Natural killer cell treated with Interleukin-12 subunit alpha and Interleukin-12 subunit beta and Interleukin-15 and Interleukin-18, amount 100 ng/mL, for 72 hours (primary cell): Measurements from ENCODE around the gene SLC19A2. TPM values are rescaled to one million over a fixed set of nuclear protein-coding genes. Genes with fewer than 3 reads are reported as not detected.
A peak's percentile ranks its signal among the peaks of the same experiment; 100 is the strongest.
"Not testable (repeated sequence)": the region's sequence is repeated elsewhere in the genome, so short reads cannot be mapped to it uniquely, and the experiment has no call there.

Experiments used
- ATAC-seq, 2 donors: fragments of 150-1000 bp; cut with Tn5 transposase in 1 of 2; sonication (Bioruptor Pico), chemical (Tn5 transposase) in 1 of 2; 2 replicates each; pipeline ENCODE4 v1.10.0; 2021
- DNase-seq: peaks from one replicate; pipeline ENCODE4 v3.0.0; 2022; ENCODE audit warnings: low spot score
- H3K27ac Mint-ChIP-seq, 2 donors: 1 replicate in 1 of 2; 2 replicates in 1 of 2; pipeline ENCODE4 v1.8.0; 2022; ENCODE audit warnings: mixed read lengths in 2 of 2, mild to moderate bottlenecking in 1 of 2, moderate library complexity in 1 of 2
- H3K27me3 Mint-ChIP-seq, 2 donors: 1 replicate in 1 of 2; 2 replicates in 1 of 2; pipeline ENCODE4 v1.8.0; 2022; ENCODE audit warnings: mixed read lengths in 2 of 2
- H3K36me3 Mint-ChIP-seq: one replicate; pipeline ENCODE4 v1.8.0; 2022; ENCODE audit warnings: mixed read lengths
- H3K4me1 Mint-ChIP-seq, 2 donors: 1 replicate in 1 of 2; 2 replicates in 1 of 2; pipeline ENCODE4 v1.8.0; 2022; ENCODE audit warnings: low read depth in 2 of 2, mixed read lengths in 2 of 2, mild to moderate bottlenecking in 1 of 2
- H3K4me3 Mint-ChIP-seq: one replicate; pipeline ENCODE4 v1.8.0; 2022; ENCODE audit warnings: mixed read lengths
- H3K9me3 Mint-ChIP-seq: 2 replicates; pipeline ENCODE4 v1.8.0; 2022; ENCODE audit warnings: mixed read lengths
- total RNA-seq, 2 donors: library from RNA; stranded (reverse); gene quantifications; one replicate each; pipeline ENCODE4 v1.2.3, GENCODE V29; 2022

Gene SLC19A2
- total RNA-seq, 2 donors from 2014 or later = 6.3 to 8.0 TPM

- DNase-seq (no peak), ATAC-seq (no peak)
- H3K27me3 Mint-ChIP-seq = no peaks in the 10 kb centered on the region
- H3K36me3 Mint-ChIP-seq = no peaks in the 10 kb centered on the region
- no peaks in the 10 kb centered on the region for H3K9me3 Mint-ChIP-seq
- H3K4me3 Mint-ChIP-seq = no peak overlapping the region
- no peak overlapping the region for H3K27ac Mint-ChIP-seq
- H3K4me1 Mint-ChIP-seq = no peaks in the 10 kb centered on the region
These were observed 35.5 kb upstream of the SLC19A2 start for GRCh38 chr1:169521226-169521625.

GRCh38 chr1:169517558-169518186 lies 31.9 kb upstream of the SLC19A2 start:
- H3K27me3 Mint-ChIP-seq = no peaks in the 10 kb centered on the region
- H3K4me3 Mint-ChIP-seq = no peak overlapping the region
- ATAC-seq (no peak), DNase-seq (no peak)
- H3K36me3 Mint-ChIP-seq = no peaks in the 10 kb centered on the region
- no peaks in the 10 kb centered on the region for H3K4me1 Mint-ChIP-seq
- no peaks in the 10 kb centered on the region for H3K9me3 Mint-ChIP-seq
- no peak overlapping the region for H3K27ac Mint-ChIP-seq

- ATAC-seq = no peak
- Mint-ChIP-seq H3K4me3 (no peak overlapping the region), H3K9me3 (no peaks in the 10 kb centered on the region), H3K27ac (no peak overlapping the region), H3K27me3 (no peaks in the 10 kb centered on the region), H3K36me3 (no peaks in the 10 kb centered on the region), H3K4me1 (no peaks in the 10 kb centered on the region)
- no peak for DNase-seq
These were observed 29.9 kb upstream of the SLC19A2 start for GRCh38 chr1:169515641-169516040.

DNA sequence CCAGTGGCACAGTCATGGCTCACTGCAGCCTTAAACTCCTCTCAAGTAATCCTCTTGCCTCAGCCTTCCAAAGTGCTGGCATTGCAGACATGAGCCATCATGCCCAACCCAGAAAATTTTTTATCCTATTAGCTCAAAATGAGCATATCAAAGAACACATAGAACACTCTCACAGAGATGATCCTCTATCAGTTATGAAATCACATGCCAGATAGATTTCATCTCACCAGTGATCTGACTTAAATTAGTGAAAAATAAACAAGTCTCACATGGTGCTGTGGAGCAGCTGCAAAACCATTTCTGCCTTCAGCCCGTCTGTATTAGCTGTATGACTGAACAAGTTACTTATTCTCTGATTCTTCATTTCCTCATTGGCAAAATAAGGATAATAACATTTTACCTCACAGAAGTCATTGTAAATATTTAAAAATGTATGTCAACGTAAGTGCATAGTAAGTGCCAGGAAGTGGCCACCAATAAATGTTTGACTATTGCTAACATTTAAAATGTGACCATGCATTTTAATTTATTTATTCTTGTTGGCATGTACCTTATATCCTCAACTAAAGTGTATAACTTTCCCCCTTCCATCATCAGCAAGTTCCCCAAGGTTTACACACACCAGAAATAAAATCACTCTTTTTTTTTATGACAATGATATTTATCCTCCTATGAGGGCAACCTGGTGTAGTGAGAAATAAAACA lies 29.0 kb upstream of the SLC19A2 start:
- ATAC-seq (no peak), DNase-seq (no peak)
- H3K4me1 Mint-ChIP-seq = no peaks in the 10 kb centered on the region
- H3K9me3 Mint-ChIP-seq = no peaks in the 10 kb centered on the region
- no peak overlapping the region for H3K4me3 Mint-ChIP-seq
- H3K36me3 Mint-ChIP-seq = no peaks in the 10 kb centered on the region
- no peak overlapping the region for H3K27ac Mint-ChIP-seq
- H3K27me3 Mint-ChIP-seq = no peaks in the 10 kb centered on the region

DNA sequence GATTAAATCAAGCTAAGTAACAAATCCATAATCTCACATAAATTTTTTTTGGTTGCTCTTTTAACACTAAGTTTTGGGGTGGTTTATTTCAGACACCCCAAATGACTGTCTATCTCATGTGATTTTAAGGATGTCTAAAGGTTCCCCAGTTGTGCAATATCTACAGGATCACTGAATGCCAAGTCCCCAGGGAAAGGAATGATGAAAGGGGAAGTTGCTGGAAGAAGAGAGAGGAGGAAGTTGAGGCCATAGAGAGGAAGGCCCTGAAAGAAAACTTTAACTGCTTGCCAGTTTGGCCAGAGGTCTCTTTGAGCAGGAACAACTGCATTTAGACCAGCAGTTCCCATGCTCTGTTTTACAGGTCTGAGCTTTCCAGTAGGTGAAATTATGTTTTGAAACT lies 27.5 kb upstream of the SLC19A2 start:
- no peaks in the 10 kb centered on the region for H3K27me3 Mint-ChIP-seq
- H3K4me1 Mint-ChIP-seq = peaks cover 0 to 4% of the 10 kb centered on the region in 2 donors
- H3K4me3 Mint-ChIP-seq = no peak overlapping the region
- no peaks in the 10 kb centered on the region for H3K36me3 Mint-ChIP-seq
- no peaks in the 10 kb centered on the region for H3K9me3 Mint-ChIP-seq
- H3K27ac Mint-ChIP-seq = no peak overlapping the region
- no peak for ATAC-seq
- no peak for DNase-seq

DNA sequence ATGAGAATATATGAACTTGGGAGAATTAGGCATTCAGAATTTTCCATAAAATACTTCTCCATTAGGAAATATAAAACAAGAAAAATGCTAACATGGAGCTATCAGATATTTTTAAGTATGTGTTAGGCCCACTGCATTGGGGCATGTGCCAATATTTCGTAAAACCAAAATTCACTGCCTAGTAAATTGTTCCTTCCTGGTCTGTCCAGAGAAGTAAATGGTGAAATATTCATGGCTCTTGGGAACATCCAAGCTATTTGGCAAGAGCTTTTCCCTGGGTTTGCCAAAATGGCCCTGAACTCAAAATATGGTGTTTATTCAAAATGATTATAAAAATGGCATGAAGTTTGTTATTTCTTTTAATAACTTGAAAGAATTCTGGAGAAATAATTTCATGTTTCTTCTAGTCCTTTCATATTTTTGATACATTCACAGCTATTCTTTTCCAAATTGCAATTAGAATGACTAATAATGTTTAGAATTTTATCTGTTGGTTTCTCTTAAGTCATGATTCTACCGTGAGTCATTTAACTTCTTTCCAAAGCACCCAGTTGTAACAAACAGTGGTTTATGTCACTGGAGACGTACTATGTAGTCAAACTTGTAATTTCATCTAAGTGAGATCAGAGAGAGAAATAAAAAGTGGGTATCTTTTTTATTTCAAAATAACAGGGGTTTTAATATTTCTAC lies 25.7 kb upstream of the SLC19A2 start:
- H3K27ac Mint-ChIP-seq = no peak overlapping the region
- ATAC-seq (no peak), DNase-seq (no peak)
- H3K9me3 Mint-ChIP-seq = no peaks in the 10 kb centered on the region
- H3K36me3 Mint-ChIP-seq = no peaks in the 10 kb centered on the region
- no peaks in the 10 kb centered on the region for H3K27me3 Mint-ChIP-seq
- H3K4me3 Mint-ChIP-seq = no peak overlapping the region
- peaks cover 0 to 4% of the 10 kb centered on the region in 2 donors for H3K4me1 Mint-ChIP-seq

- H3K4me1 Mint-ChIP-seq = peaks cover 0 to 4% of the 10 kb centered on the region in 2 donors
- no peak overlapping the region for H3K27ac Mint-ChIP-seq
- no peak overlapping the region for H3K4me3 Mint-ChIP-seq
- no peak for DNase-seq
- H3K36me3 Mint-ChIP-seq = no peaks in the 10 kb centered on the region
- no peaks in the 10 kb centered on the region for H3K27me3 Mint-ChIP-seq
- no peak for ATAC-seq
- no peaks in the 10 kb centered on the region for H3K9me3 Mint-ChIP-seq
These were observed 24.3 kb upstream of the SLC19A2 start for GRCh38 chr1:169510060-169510459.

DNA sequence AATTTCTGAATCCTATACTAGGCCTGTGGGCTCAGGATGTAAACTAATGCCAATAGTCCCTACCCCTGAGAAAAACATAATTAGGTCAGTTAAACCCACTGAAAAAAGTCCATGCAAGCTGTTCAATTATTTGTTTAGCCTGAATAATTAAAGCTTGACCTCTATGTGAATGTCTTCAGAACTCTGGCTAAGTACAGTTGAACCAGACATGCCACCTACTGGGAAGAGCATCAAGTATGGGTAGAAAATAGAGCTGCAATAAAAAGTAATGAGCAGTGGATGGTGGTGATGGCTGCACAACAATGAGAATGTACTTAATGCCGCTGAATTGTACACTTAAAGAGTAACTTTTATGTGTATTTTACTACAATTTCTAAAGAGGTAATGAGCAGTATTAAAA lies 23.6 kb upstream of the SLC19A2 start:
- Mint-ChIP-seq H3K36me3 (no peaks in the 10 kb centered on the region), H3K4me3 (no peak overlapping the region), H3K27me3 (no peaks in the 10 kb centered on the region), H3K4me1 (peaks cover 0 to 4% of the 10 kb centered on the region in 2 donors), H3K27ac (no peak overlapping the region), H3K9me3 (no peaks in the 10 kb centered on the region)
- ATAC-seq = no peak
- DNase-seq = no peak

GRCh38 chr1:169508432-169509338 lies 22.9 kb upstream of the SLC19A2 start:
- Mint-ChIP-seq H3K4me1 (peaks cover 0 to 4% of the 10 kb centered on the region in 2 donors), H3K9me3 (no peaks in the 10 kb centered on the region), H3K36me3 (no peaks in the 10 kb centered on the region), H3K27me3 (no peaks in the 10 kb centered on the region), H3K4me3 (peak overlapping the region; percentile 47), H3K27ac (peak overlapping the region in 1 of 2 donors; percentile 64)
- ATAC-seq (no peak), DNase-seq (no peak)

- H3K27me3 Mint-ChIP-seq = no peaks in the 10 kb centered on the region
- ATAC-seq (no peak), DNase-seq (no peak)
- no peak overlapping the region for H3K4me3 Mint-ChIP-seq
- H3K4me1 Mint-ChIP-seq = peaks cover 0 to 4% of the 10 kb centered on the region in 2 donors
- H3K36me3 Mint-ChIP-seq = no peaks in the 10 kb centered on the region
- no peaks in the 10 kb centered on the region for H3K9me3 Mint-ChIP-seq
- H3K27ac Mint-ChIP-seq = no peak overlapping the region
These were observed 21.7 kb upstream of the SLC19A2 start for GRCh38 chr1:169507413-169507812.

GRCh38 chr1:169503601-169504000 lies 17.9 kb upstream of the SLC19A2 start:
- not testable (repeated sequence) for DNase-seq, H3K36me3 Mint-ChIP-seq, H3K4me1 Mint-ChIP-seq, H3K9me3 Mint-ChIP-seq, H3K27ac Mint-ChIP-seq, ATAC-seq, H3K4me3 Mint-ChIP-seq
- peaks cover 4 to 18% of the 10 kb centered on the region in 2 donors for H3K27me3 Mint-ChIP-seq

- Mint-ChIP-seq H3K27ac (no peak overlapping the region), H3K27me3 (peaks cover 13 to 34% of the 10 kb centered on the region in 2 donors), H3K36me3 (no peaks in the 10 kb centered on the region), H3K9me3 (no peaks in the 10 kb centered on the region), H3K4me1 (no peaks in the 10 kb centered on the region), H3K4me3 (no peak overlapping the region)
- DNase-seq (no peak), ATAC-seq (no peak)
These were observed 14.1 kb upstream of the SLC19A2 start for GRCh38 chr1:169499807-169500206.

GRCh38 chr1:169497317-169497716 lies 11.6 kb upstream of the SLC19A2 start:
- no peaks in the 10 kb centered on the region for H3K36me3 Mint-ChIP-seq
- H3K27ac Mint-ChIP-seq = no peak overlapping the region
- no peak overlapping the region for H3K4me3 Mint-ChIP-seq
- no peaks in the 10 kb centered on the region for H3K4me1 Mint-ChIP-seq
- H3K9me3 Mint-ChIP-seq = no peaks in the 10 kb centered on the region
- ATAC-seq (no peak), DNase-seq (no peak)
- peaks cover 17 to 34% of the 10 kb centered on the region in 2 donors for H3K27me3 Mint-ChIP-seq
